ENCODE data around the gene FRAT1. TPM values are rescaled to one million over a fixed set of nuclear protein-coding genes. Genes with fewer than 3 reads are reported as not detected.

Gene FRAT1
- total and polyA plus RNA-seq, 2 of the 4 experiments (the other 2 are of a cell fraction) = 0.54 to 0.89 TPM

DNA sequence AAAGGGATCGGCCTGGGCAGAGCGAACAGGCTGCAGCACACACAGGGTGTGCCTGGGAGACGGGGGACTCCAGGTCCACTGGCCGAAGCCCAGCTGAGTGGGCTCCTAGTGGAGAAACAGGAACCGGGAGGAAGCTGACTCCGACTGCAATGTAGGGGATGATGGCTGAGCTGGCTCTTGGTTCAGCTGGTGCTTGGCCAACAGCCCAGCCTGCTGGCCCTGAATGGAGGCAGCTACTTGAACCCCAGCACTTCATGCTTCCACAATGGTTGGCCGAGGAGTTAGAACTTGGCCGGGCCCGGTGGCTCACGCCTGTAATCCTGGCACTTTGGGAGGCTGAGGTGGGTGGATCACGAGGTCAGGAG is 42.4 kb downstream of the FRAT1 start:
- H3K14ac ChIP-seq (replicated peaks; ENCODE audit: low read depth, low read length) = no peak overlapping the region
- dilution Hi-C loops (cut with HindIII; ENCODE audit: low sequenced_read_pairs, unreplicated experiment) = no loop called here

More for the DNA sequence above, 42.4 kb downstream of the FRAT1 start:
- H3K4me3 ChIP-seq (ENCODE audit: insufficient read depth, low read depth, low read length) = no peak overlapping the region
- peaks cover 39% of the 10 kb centered on the region for H3K36me3 ChIP-seq (ENCODE audit: control insufficient read depth, insufficient read depth, low read length)
- H4K5ac ChIP-seq (ENCODE audit: low read depth, low read length) = no peak overlapping the region
- POLR2A ChIA-PET (ENCODE audit: unreplicated experiment) = no interaction called here
- H3K9ac ChIP-seq (ENCODE audit: low read depth, low read length) = no peak overlapping the region
- DNase-seq (peak; percentile 7), ATAC-seq (ENCODE audit: low read depth) (no peak)
- 0 out of 2 replicates have a peak, but pooled peaks cover 3% of the 10 kb centered on the region for H3K9me1 ChIP-seq (ENCODE audit: insufficient read depth, low read length)
- no peak overlapping the region for H2BK20ac ChIP-seq (ENCODE audit: low read depth, low read length)
- H4K20me1 ChIP-seq (ENCODE audit: insufficient read depth, low read length) = no peaks in the 10 kb centered on the region
- in situ Hi-C loops (cut with MboI; ENCODE audit: low sequenced_read_pairs) = no loop called here
- no peak overlapping the region for H3K27ac ChIP-seq (ENCODE audit: insufficient read depth, low read length)
- intact Hi-C loops (cut with micrococcal nuclease) = no loop called here
- H2BK120ac ChIP-seq (ENCODE audit: low read depth, low read length) = no peak overlapping the region
- H3K79me1 ChIP-seq (ENCODE audit: low read depth in 1 of 2, low read length in 2 of 2) = no peaks in the 10 kb centered on the region
- no peak overlapping the region for H2AK9ac ChIP-seq (replicated peaks; ENCODE audit: low read depth, low read length, poor library complexity)
- no peak overlapping the region for H3K23ac ChIP-seq (ENCODE audit: low read depth, low read length)
- no peak overlapping the region for H2AFZ ChIP-seq (replicated peaks; ENCODE audit: low read length, poor library complexity)
- TF ChIP-seq FOS (IDR thresholded peaks at IDR 0.05; ENCODE audit: low read depth, low read length) = no peak
- no peak for TF ChIP-seq POLR2A (IDR thresholded peaks at IDR 0.05; ENCODE audit: low read depth, low read length)
- no peak for TF ChIP-seq MAFK (IDR thresholded peaks at IDR 0.05; ENCODE audit: low read depth, low read length)
- TF ChIP-seq RAD21 (IDR thresholded peaks at IDR 0.05; ENCODE audit: low read length) = no peak
- TF ChIP-seq BHLHE40 (IDR thresholded peaks at IDR 0.05; ENCODE audit: low read depth, low read length) = no peak
- TF ChIP-seq MXI1 (IDR thresholded peaks at IDR 0.05; ENCODE audit: borderline replicate concordance, low read depth, low read length) = no peak
- TF ChIP-seq RFX5 (IDR thresholded peaks at IDR 0.05; ENCODE audit: low read depth, low read length) = no peak
- no peak for TF ChIP-seq MAZ (IDR thresholded peaks at IDR 0.05; ENCODE audit: borderline replicate concordance, low read depth, low read length)
- TF ChIP-seq NFE2L2 (IDR thresholded peaks at IDR 0.05; ENCODE audit: low read depth, low read length) = no peak
- TF ChIP-seq CHD1 (IDR thresholded peaks at IDR 0.05; ENCODE audit: low read depth, low read length) = no peak
- no peak for TF ChIP-seq USF2 (IDR thresholded peaks at IDR 0.05; ENCODE audit: low read depth, low read length)
- TF ChIP-seq, protein P1, sequence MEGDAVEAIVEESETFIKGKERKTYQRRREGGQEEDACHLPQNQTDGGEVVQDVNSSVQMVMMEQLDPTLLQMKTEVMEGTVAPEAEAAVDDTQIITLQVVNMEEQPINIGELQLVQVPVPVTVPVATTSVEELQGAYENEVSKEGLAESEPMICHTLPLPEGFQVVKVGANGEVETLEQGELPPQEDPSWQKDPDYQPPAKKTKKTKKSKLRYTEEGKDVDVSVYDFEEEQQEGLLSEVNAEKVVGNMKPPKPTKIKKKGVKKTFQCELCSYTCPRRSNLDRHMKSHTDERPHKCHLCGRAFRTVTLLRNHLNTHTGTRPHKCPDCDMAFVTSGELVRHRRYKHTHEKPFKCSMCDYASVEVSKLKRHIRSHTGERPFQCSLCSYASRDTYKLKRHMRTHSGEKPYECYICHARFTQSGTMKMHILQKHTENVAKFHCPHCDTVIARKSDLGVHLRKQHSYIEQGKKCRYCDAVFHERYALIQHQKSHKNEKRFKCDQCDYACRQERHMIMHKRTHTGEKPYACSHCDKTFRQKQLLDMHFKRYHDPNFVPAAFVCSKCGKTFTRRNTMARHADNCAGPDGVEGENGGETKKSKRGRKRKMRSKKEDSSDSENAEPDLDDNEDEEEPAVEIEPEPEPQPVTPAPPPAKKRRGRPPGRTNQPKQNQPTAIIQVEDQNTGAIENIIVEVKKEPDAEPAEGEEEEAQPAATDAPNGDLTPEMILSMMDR (conservative IDR thresholded peaks at IDR 0.05; ENCODE audit: low read depth, low read length) = no peak
- no peak for TF ChIP-seq ELK1 (IDR thresholded peaks at IDR 0.05; ENCODE audit: borderline replicate concordance, low read depth, low read length)
- TF ChIP-seq RCOR1 (IDR thresholded peaks at IDR 0.05; ENCODE audit: insufficient replicate concordance, low read length) = no peak
- no peak for TF ChIP-seq SMC3 (IDR thresholded peaks at IDR 0.05; ENCODE audit: low read depth, low read length)
- TF ChIP-seq CEBPB (IDR thresholded peaks at IDR 0.05; ENCODE audit: low read depth, low read length) = no peak
- no peak overlapping the region for H3K4ac ChIP-seq (ENCODE audit: low read depth, low read length)
- no peaks in the 10 kb centered on the region for H3K27me3 ChIP-seq (ENCODE audit: control insufficient read depth, insufficient read depth, low read length)
- no peak overlapping the region for H4K91ac ChIP-seq (ENCODE audit: insufficient read depth, low read depth, low read length)
- H4K8ac ChIP-seq (ENCODE audit: low read depth in 2 of 2, low read length in 2 of 2) = no peak overlapping the region
- H2BK5ac ChIP-seq (ENCODE audit: low read depth, low read length, poor library complexity, severe bottlenecking) = no peak overlapping the region
- H3K56ac ChIP-seq (ENCODE audit: extremely low read depth, insufficient read depth, low read length) = no peak overlapping the region
- H3K9me3 ChIP-seq (ENCODE audit: control insufficient read depth, insufficient read depth, low read length) = no peaks in the 10 kb centered on the region
- no peak overlapping the region for H3K18ac ChIP-seq (ENCODE audit: low read depth, low read length)
- no CpG with 5 or more reads among the region's 11 CpGs for WGBS, 2 experiments (ENCODE audit: extremely low coverage in 2 of 2, insufficient read length in 1 of 2)
- CTCF ChIA-PET = no interaction called here
- no peak overlapping the region for H2AK5ac ChIP-seq (ENCODE audit: low read depth, low read length)
- no peak overlapping the region for H2BK15ac ChIP-seq (ENCODE audit: low read depth, low read length)
- no peaks in the 10 kb centered on the region for H3K4me1 ChIP-seq (ENCODE audit: control insufficient read depth, insufficient read depth, low read length)
- H3K4me2 ChIP-seq (ENCODE audit: low read depth, low read length) = no peak overlapping the region
- BruUV-seq (replicated peaks) = no TSS peak

Data from IMR-90 (cell line).